Myocyte (in vitro differentiated cells): ENCODE results near the gene LIAS. TPM values are rescaled to one million over a fixed set of nuclear protein-coding genes. Genes with fewer than 3 reads are reported as not detected.

Experiments used
- DNase-seq: peaks from one replicate; pipeline ENCODE4 v3.0.0-alpha.2; 2012; ENCODE audit warnings: low read depth
- microRNA-seq: library from miRNA; unstranded; fragments of <30 nt; microRNA quantifications from one replicate; pipeline ENCODE4, GENCODE V29; 2016
- total RNA-seq: library from RNA; depleted of rRNA; stranded (reverse); fragments of >200 nt; gene quantifications from 2 replicates; pipeline ENCODE4 v1.2.3, GENCODE V29; 2014

LIAS gene
- total RNA-seq, 1 donor from 2014 or later: 14.5 TPM

- no peak for DNase-seq
Observed at GRCh38 chr4:39528061-39528465, 69.2 kb downstream of the LIAS start.

Small RNA genes within 50 kb of the gene (microRNA-seq; reads per million reads assigned to microRNA genes)
- gene MIR5591: not detected

Other genes with a start within 250 kb of the LIAS start
- gene RFC1, start 92.7 kb upstream of the LIAS start, total RNA-seq: 36.4 and 51.4 TPM in 2 replicates
- not detected in 2 replicates for gene KLB, start 52.1 kb upstream of the LIAS start, total RNA-seq
- 4,018 and 4,391 TPM in 2 replicates for gene RPL9, start 134 bp upstream of the LIAS start, total RNA-seq
- 48.0 and 58.2 TPM in 2 replicates for gene UGDH, start 68.4 kb downstream of the LIAS start, total RNA-seq
- 16.1 and 25.4 TPM in 2 replicates for gene SMIM14, start 179.8 kb downstream of the LIAS start, total RNA-seq
- gene UBE2K, start 239.1 kb downstream of the LIAS start, total RNA-seq: 18.4 and 24.5 TPM in 2 replicates